ENCODE measurements around the gene CHTF18. TPM values are rescaled to one million over a fixed set of nuclear protein-coding genes. Genes with fewer than 3 reads are reported as not detected.

CHTF18 gene
- total and polyA plus RNA-seq, 2 of the 4 experiments (the other 2 are of a cell fraction): 3.2 to 21.4 TPM

DNA sequence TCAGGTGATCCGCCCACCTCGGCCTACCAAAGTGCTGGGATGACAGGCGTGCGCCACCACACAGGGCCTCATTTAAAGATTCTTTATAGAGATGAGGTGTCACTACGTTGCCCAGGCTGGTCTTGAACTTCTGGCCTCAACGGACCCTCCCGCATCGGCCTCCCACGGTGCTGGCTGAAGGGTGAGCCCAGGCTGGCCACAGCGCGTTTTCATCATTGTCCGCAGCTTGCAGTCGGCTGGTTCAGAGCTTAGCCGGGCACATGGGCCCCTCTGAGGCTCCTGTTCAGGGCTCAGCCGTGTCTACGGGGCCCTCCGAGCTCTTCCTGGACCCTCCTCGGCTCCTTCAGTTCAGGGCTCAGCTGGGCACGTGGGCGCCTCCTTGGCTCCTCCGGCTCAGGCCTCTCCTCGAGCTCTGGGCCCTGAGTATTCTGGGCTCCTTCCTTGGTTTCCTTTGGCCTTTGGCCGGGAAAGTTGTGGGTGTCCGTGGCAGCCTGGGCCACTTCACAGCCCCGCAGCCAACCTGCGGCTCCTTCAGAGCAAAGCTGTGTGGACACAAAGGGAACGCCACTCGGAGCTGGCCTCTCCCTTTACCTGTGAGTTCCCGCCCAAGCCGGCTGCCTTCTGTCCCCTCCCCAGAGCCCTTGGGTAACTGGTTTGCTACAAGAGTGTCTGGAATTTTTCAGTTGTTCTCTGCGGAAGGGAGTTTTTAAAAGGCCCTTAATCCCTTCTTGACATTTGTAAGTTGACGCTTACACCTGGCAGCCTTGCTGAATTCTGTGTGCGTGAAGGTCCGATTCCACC lies 29.1 kb upstream of the CHTF18 start:
- no peak overlapping the region for H3K9ac ChIP-seq (ENCODE audit: low read depth, low read length)
- H4K8ac ChIP-seq (ENCODE audit: low read depth in 2 of 2, low read length in 2 of 2): no peak overlapping the region
- in situ Hi-C loops (cut with MboI; ENCODE audit: low sequenced_read_pairs) (no loop called here), intact Hi-C loops (cut with micrococcal nuclease) (no loop called here), dilution Hi-C loops (cut with HindIII; ENCODE audit: low sequenced_read_pairs, unreplicated experiment) (no loop called here)
- H3K4ac ChIP-seq (ENCODE audit: low read depth, low read length): no peak overlapping the region
- WGBS, 2 experiments (ENCODE audit: extremely low coverage in 2 of 2, insufficient read length in 1 of 2): 78% methylated on average over 20 of the region's 34 CpGs; no CpG with 5 or more reads in 1 of the 2 experiments
- H2BK5ac ChIP-seq (ENCODE audit: low read depth, low read length, poor library complexity, severe bottlenecking): no peak overlapping the region
- no peak overlapping the region for H3K18ac ChIP-seq (ENCODE audit: low read depth, low read length)
- no peaks in the 10 kb centered on the region for H3K9me1 ChIP-seq (ENCODE audit: insufficient read depth, low read length)
- no peak overlapping the region for H3K23ac ChIP-seq (ENCODE audit: low read depth, low read length)
- no peak overlapping the region for H2BK15ac ChIP-seq (ENCODE audit: low read depth, low read length)
- H3K27ac ChIP-seq (ENCODE audit: insufficient read depth, low read length): no peak overlapping the region
- ATAC-seq (ENCODE audit: low read depth): no peak
- H3K9me3 ChIP-seq (ENCODE audit: control insufficient read depth, insufficient read depth, low read length): peaks cover 3% of the 10 kb centered on the region
- no TSS peak for BruUV-seq (replicated peaks)
- no peak overlapping the region for H4K5ac ChIP-seq (ENCODE audit: low read depth, low read length)
- no peak overlapping the region for H2BK20ac ChIP-seq (ENCODE audit: low read depth, low read length)
- peaks cover 4% of the 10 kb centered on the region; the same call in 1 of the 2 replicates for H3K27me3 ChIP-seq (ENCODE audit: control insufficient read depth, insufficient read depth, low read length)
- H3K79me1 ChIP-seq (ENCODE audit: low read depth in 1 of 2, low read length in 2 of 2): no peaks in the 10 kb centered on the region
- H3K36me3 ChIP-seq (ENCODE audit: control insufficient read depth, insufficient read depth, low read length): no peaks in the 10 kb centered on the region
- no peaks in the 10 kb centered on the region for H4K20me1 ChIP-seq (ENCODE audit: insufficient read depth, low read length)
- no peak overlapping the region for H3K4me3 ChIP-seq (ENCODE audit: insufficient read depth, low read depth, low read length)
- no peak overlapping the region for H3K56ac ChIP-seq (ENCODE audit: extremely low read depth, insufficient read depth, low read length)
- H4K91ac ChIP-seq (ENCODE audit: insufficient read depth, low read depth, low read length): no peak overlapping the region
- POLR2A ChIA-PET (ENCODE audit: unreplicated experiment): interaction anchor here (0.5 kb wide), 1 partner anchor 222 kb away, joined by 5 read pairs; no protein-coding TSS in a partner anchor
- no peak for TF ChIP-seq CEBPB (IDR thresholded peaks at IDR 0.05; ENCODE audit: low read depth, low read length)
- TF ChIP-seq BHLHE40 (IDR thresholded peaks at IDR 0.05; ENCODE audit: low read depth, low read length): no peak
- TF ChIP-seq CHD1 (IDR thresholded peaks at IDR 0.05; ENCODE audit: low read depth, low read length): no peak
- no peak overlapping the region for H2AFZ ChIP-seq (replicated peaks; ENCODE audit: low read length, poor library complexity)
- no peak overlapping the region for H3K4me2 ChIP-seq (ENCODE audit: low read depth, low read length)
- CTCF ChIA-PET: no interaction called here
- H2BK120ac ChIP-seq (ENCODE audit: low read depth, low read length): no peak overlapping the region
- no peak overlapping the region for H2AK9ac ChIP-seq (replicated peaks; ENCODE audit: low read depth, low read length, poor library complexity)
- no peak overlapping the region for H3K14ac ChIP-seq (replicated peaks; ENCODE audit: low read depth, low read length)
- H2AK5ac ChIP-seq (ENCODE audit: low read depth, low read length): no peak overlapping the region
- no peaks in the 10 kb centered on the region for H3K4me1 ChIP-seq (ENCODE audit: control insufficient read depth, insufficient read depth, low read length)
- DNase-seq: no peak
